ENCODE data around the gene CHRM1.

CHRM1 gene

GRCh38 chr11:62874851-62875250, 46.3 kb downstream of the CHRM1 start:
- no peak for TF ChIP-seq YY1 (IDR thresholded peaks at IDR 0.05; ENCODE audit: low read depth)
- TF ChIP-seq, protein P1, sequence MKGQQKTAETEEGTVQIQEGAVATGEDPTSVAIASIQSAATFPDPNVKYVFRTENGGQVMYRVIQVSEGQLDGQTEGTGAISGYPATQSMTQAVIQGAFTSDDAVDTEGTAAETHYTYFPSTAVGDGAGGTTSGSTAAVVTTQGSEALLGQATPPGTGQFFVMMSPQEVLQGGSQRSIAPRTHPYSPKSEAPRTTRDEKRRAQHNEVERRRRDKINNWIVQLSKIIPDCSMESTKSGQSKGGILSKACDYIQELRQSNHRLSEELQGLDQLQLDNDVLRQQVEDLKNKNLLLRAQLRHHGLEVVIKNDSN (IDR thresholded peaks at IDR 0.05): no peak
- no peak for TF ChIP-seq TCF12 (IDR thresholded peaks at IDR 0.05; ENCODE audit: low read depth)
- no peak for TF ChIP-seq NFIC (IDR thresholded peaks at IDR 0.05)
- TF ChIP-seq RAD21 (IDR thresholded peaks at IDR 0.05; ENCODE audit: low read depth): no peak

DNA sequence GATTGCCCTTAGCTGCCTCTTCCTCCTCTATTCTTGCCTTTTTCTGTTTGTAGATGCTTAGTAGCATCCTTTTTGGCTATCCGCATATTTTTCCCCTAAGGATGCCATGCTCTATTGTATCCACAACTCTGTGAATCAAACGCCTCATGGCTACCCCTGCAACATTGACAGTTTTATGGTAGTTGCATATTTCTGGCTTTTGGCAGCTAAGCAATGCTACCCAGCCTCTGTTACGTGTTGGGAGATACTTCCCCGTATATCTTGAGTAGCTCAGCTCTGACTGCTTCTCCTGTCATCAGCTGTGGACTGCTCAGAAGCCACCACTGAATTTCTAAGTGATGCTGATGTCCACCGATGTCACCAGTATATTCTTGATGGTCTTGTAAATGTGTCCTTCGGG, 55.5 kb downstream of the CHRM1 start:
- TF ChIP-seq NFIC (IDR thresholded peaks at IDR 0.05): 0 out of 2 replicates have a peak, but pooled peaks have one; percentile 19
- TF ChIP-seq FOXM1 (IDR thresholded peaks at IDR 0.05; ENCODE audit: borderline replicate concordance, low read depth): no peak
- TF ChIP-seq EGR1 (IDR thresholded peaks at IDR 0.05): no peak
- no peak for TF ChIP-seq YY1 (IDR thresholded peaks at IDR 0.05; ENCODE audit: low read depth)

- no peak for TF ChIP-seq NFIC (IDR thresholded peaks at IDR 0.05)
- TF ChIP-seq TEAD4 (IDR thresholded peaks at IDR 0.05): no peak
- no peak for TF ChIP-seq EP300 (IDR thresholded peaks at IDR 0.05; ENCODE audit: borderline replicate concordance)
- no peak for TF ChIP-seq CEBPB (IDR thresholded peaks at IDR 0.05)
- no peak for TF ChIP-seq FOXM1 (IDR thresholded peaks at IDR 0.05; ENCODE audit: borderline replicate concordance, low read depth)
- TF ChIP-seq MAX (IDR thresholded peaks at IDR 0.05): no peak
- no peak for TF ChIP-seq RAD21 (IDR thresholded peaks at IDR 0.05; ENCODE audit: low read depth)
- TF ChIP-seq, protein P1 (IDR thresholded peaks at IDR 0.05): no peak
- no peak for TF ChIP-seq EGR1 (IDR thresholded peaks at IDR 0.05)
- TF ChIP-seq YY1 (IDR thresholded peaks at IDR 0.05; ENCODE audit: low read depth): no peak
- TF ChIP-seq CREB1 (IDR thresholded peaks at IDR 0.05; ENCODE audit: low read depth): no peak
- TF ChIP-seq REST (IDR thresholded peaks at IDR 0.05; ENCODE audit: low read depth): no peak
- TF ChIP-seq ZBTB7A (IDR thresholded peaks at IDR 0.05; ENCODE audit: low read depth): no peak
- TF ChIP-seq TCF12 (IDR thresholded peaks at IDR 0.05; ENCODE audit: low read depth): no peak
- no peak for TF ChIP-seq TAF1 (IDR thresholded peaks at IDR 0.05; ENCODE audit: low read depth)
Measured at GRCh38 chr11:62863687-62864335, 57.4 kb downstream of the CHRM1 start.

DNA sequence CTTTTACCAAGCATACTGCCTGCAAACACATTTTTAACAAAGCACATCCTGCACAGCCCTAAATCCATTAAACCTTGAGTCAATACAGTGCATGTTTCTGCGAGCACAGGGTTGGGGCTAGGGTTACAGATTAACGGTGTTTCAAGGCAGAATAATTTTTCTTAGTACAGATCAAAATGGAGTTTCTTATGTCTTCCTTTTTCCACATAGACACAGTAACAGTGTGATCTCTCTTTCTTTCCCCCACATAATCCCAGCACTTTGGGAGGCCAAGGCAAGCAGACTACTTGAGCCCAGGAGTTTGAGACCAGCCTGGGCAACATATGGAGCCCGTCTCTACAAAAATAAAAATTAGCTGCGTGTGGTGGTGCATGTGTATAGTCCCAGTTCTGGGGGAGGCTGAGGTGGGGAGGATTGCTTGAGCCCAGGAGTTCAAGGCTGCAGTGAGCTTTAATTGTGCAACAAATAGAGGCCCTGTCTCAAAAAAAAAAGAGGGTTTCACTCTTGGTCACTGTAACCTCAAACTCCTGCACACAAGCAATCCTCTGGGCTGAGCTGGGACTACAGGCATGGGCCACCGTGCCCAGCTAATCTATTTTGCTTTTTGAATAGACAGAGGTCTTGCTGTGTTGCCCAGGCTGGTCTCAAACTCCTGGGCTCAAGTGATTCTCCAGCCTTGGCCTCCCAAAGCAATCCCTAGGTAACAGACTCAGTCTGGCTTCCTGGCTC, 60.2 kb downstream of the CHRM1 start:
- TF ChIP-seq NFIC (IDR thresholded peaks at IDR 0.05) (no peak), TCF12 (IDR thresholded peaks at IDR 0.05; ENCODE audit: low read depth) (no peak), YY1 (IDR thresholded peaks at IDR 0.05; ENCODE audit: low read depth) (no peak), FOXM1 (IDR thresholded peaks at IDR 0.05; ENCODE audit: borderline replicate concordance, low read depth) (no peak), TEAD4 (IDR thresholded peaks at IDR 0.05) (no peak), CEBPB (IDR thresholded peaks at IDR 0.05) (no peak), RAD21 (IDR thresholded peaks at IDR 0.05; ENCODE audit: low read depth) (no peak), EGR1 (IDR thresholded peaks at IDR 0.05) (no peak), CREB1 (IDR thresholded peaks at IDR 0.05; ENCODE audit: low read depth) (no peak), REST (IDR thresholded peaks at IDR 0.05; ENCODE audit: low read depth) (no peak), ZBTB7A (IDR thresholded peaks at IDR 0.05; ENCODE audit: low read depth) (no peak), EP300 (IDR thresholded peaks at IDR 0.05; ENCODE audit: borderline replicate concordance) (no peak), TAF1 (IDR thresholded peaks at IDR 0.05; ENCODE audit: low read depth) (no peak), MAX (IDR thresholded peaks at IDR 0.05) (no peak)
- TF ChIP-seq, protein P1 (IDR thresholded peaks at IDR 0.05): no peak
